CD4-positive, CD25-positive, alpha-beta regulatory T cell (primary cell): ENCODE data around the gene DISC1. TPM values are rescaled to one million over a fixed set of nuclear protein-coding genes. Genes with fewer than 3 reads are reported as not detected.

Experiments
- ATAC-seq, 2 donors: fragments of 150-1000 bp; cut with Tn5 transposase; one replicate each; pipeline ENCODE4 v1.10.0; 2021; ENCODE audit warnings: low read depth in 2 of 2, moderate number of reproducible peaks in 2 of 2, moderate library complexity in 1 of 2
- DNase-seq, 3 donors: peaks; one replicate each; pipeline versions ENCODE4 v3.0.0 to v3.0.0-alpha.2; 2012 to 2022; ENCODE audit warnings: mixed read lengths in 1 of 3
- H3K27ac ChIP-seq: one replicate; pipeline ENCODE4 v1.7.0; 2013; ENCODE audit warnings: mild to moderate bottlenecking, low read length; ENCODE audit not compliant: insufficient read depth, poor library complexity, severe bottlenecking
- H3K27me3 ChIP-seq: one replicate; pipeline ENCODE4 v1.7.0; 2013; ENCODE audit warnings: low read length; ENCODE audit not compliant: control insufficient read depth, insufficient read depth
- H3K36me3 ChIP-seq: one replicate; pipeline ENCODE4 v1.7.0; 2013; ENCODE audit warnings: mild to moderate bottlenecking, low read length, moderate library complexity; ENCODE audit not compliant: control insufficient read depth, insufficient read depth
- H3K4me1 ChIP-seq: 2 replicates; pipeline ENCODE4 v1.7.0; 2013; ENCODE audit warnings: mild to moderate bottlenecking, low read length; ENCODE audit not compliant: insufficient read depth, control insufficient read depth, poor library complexity, severe bottlenecking
- H3K4me3 ChIP-seq: one replicate; pipeline ENCODE4 v1.7.0; 2013; ENCODE audit warnings: low read depth, mild to moderate bottlenecking, low read length, moderate library complexity
- H3K9me3 ChIP-seq, 2 experiments: 1 replicate in 1 of 2; 2 replicates in 1 of 2; pipeline ENCODE4 v1.7.0; 2013; ENCODE audit warnings: low read length in 2 of 2, mild to moderate bottlenecking in 1 of 2, moderate library complexity in 1 of 2; ENCODE audit not compliant: control insufficient read depth in 2 of 2
- H3K27ac Mint-ChIP-seq, 3 donors: one replicate each; pipeline ENCODE4 v1.8.0; 2020 to 2022; ENCODE audit warnings: mild to moderate bottlenecking in 3 of 3, mixed read lengths in 3 of 3, moderate library complexity in 2 of 3
- H3K27me3 Mint-ChIP-seq: one replicate; pipeline ENCODE4 v1.8.0; 2022; ENCODE audit warnings: mild to moderate bottlenecking, mixed read lengths
- H3K36me3 Mint-ChIP-seq: one replicate; pipeline ENCODE4 v1.8.0; 2020; ENCODE audit warnings: mixed read lengths
- H3K4me1 Mint-ChIP-seq, 4 donors: one replicate each; pipeline ENCODE4 v1.8.0; 2020 to 2022; ENCODE audit warnings: mixed read lengths in 4 of 4, mild to moderate bottlenecking in 1 of 4
- H3K4me3 Mint-ChIP-seq, 4 donors: one replicate each; pipeline ENCODE4 v1.8.0; 2020 to 2022; ENCODE audit warnings: mild to moderate bottlenecking in 4 of 4, mixed read lengths in 4 of 4, moderate library complexity in 3 of 4
- H3K9me3 Mint-ChIP-seq, 7 donors: one replicate each; pipeline ENCODE4 v1.8.0; 2020 to 2022; ENCODE audit warnings: mixed read lengths in 7 of 7, mild to moderate bottlenecking in 3 of 7, moderate library complexity in 2 of 7
- polyA plus RNA-seq, 4 donors: library from polyadenylated mRNA; unstranded; fragments of 300-500 nt; fragmentation: Illumina TruSeq; gene quantifications; one replicate each; pipeline ENCODE4 v1.2.3, GENCODE V29; 2021
- total RNA-seq: library from RNA; stranded (reverse); gene quantifications from one replicate; pipeline ENCODE4 v1.2.3, GENCODE V29; 2022

Gene DISC1
- total and polyA plus RNA-seq, 5 donors from 2014 or later: 0.78 to 25.5 (median 2.5) TPM

DNA sequence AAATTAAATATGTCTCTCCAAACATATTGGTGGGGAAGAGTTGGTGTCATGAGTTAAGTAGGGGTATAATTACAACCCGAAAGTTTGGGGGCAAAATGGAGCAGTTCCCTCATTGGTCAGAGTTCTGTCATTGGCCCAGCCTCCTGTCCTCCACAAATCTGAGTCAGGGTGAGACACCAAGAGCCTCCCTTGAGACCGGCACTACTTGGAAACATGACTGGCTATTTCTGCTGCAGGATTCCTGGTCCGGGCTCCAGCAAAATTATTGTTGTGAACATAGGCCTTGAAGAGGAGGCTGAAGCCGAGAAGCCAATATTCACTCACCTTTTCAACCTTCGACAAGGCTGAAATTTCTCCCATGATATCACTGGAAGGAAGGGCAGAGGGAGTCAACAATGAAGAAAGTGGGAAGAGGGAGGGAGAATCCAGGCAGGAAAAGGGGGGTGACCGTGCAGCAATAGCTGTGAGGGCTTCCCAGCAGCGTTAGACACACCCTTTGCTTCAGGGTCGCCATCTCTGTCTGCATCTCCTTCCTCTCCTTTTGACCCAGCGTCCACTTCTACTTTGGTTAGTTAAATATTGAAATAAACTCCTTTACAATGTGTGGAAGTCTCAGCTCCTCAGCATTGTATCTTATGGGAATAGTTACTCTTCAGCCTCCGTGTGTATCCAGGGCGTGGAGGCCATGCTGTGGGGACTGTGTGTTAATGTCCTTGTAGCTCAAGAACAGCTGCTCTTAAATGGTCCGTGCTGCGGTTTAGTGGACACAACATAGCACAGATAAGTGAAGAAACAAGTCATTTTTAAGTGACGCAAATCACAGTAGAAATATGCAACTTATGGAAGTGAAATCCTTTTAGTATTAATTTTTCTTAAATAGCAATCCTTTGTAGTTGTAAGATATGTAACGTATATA is 307.4 kb downstream of the DISC1 start:
- Mint-ChIP-seq H3K9me3 (peaks cover 0 to 5% (median 0%) of the 10 kb centered on the region in 7 donors), H3K27me3 (no peaks in the 10 kb centered on the region), H3K4me3 (no peak overlapping the region), H3K36me3 (peaks cover 8% of the 10 kb centered on the region), H3K27ac (no peak overlapping the region), H3K4me1 (peaks cover 0 to 16% (median 3%) of the 10 kb centered on the region in 4 donors)
- ATAC-seq (no peak), DNase-seq (no peak)
- H3K4me3 ChIP-seq: no peak overlapping the region
- no peak overlapping the region for H3K27ac ChIP-seq
- H3K36me3 ChIP-seq: no peaks in the 10 kb centered on the region
- peaks cover 0 to 10% of the 10 kb centered on the region in 2 experiments for H3K9me3 ChIP-seq
- no peaks in the 10 kb centered on the region for H3K27me3 ChIP-seq
- H3K4me1 ChIP-seq: no peaks in the 10 kb centered on the region

DNA sequence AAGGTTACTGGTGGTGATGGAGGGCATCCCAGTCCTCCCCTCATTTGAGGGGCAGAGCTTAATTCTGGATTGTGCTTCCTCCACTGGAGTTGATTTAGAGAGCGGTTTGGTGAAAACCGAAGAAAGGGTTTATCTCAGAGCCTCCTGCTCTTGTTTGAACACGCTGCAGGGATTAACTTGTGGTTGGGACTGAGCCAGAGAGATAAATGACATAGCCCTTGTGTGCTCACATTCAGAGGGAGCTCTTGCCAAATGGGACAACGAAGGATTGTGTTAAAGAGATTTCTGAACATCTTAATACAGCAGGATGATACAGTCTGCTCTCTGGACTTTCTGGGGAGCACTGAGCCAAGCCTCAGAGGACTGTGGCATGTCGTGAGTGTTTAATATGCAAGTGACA is 308.2 kb downstream of the DISC1 start:
- no peaks in the 10 kb centered on the region for H3K4me1 ChIP-seq
- no peak overlapping the region for H3K27ac ChIP-seq
- H3K27ac Mint-ChIP-seq: no peak overlapping the region
- DNase-seq: no peak
- peaks cover 0 to 10% of the 10 kb centered on the region in 2 experiments for H3K9me3 ChIP-seq
- H3K4me1 Mint-ChIP-seq: peaks cover 0 to 9% (median 2%) of the 10 kb centered on the region in 4 donors
- peaks cover 4% of the 10 kb centered on the region for H3K36me3 Mint-ChIP-seq
- H3K27me3 Mint-ChIP-seq: no peaks in the 10 kb centered on the region
- no peak overlapping the region for H3K4me3 Mint-ChIP-seq
- no peaks in the 10 kb centered on the region for H3K27me3 ChIP-seq
- peaks cover 0 to 5% (median 0%) of the 10 kb centered on the region in 7 donors for H3K9me3 Mint-ChIP-seq
- no peaks in the 10 kb centered on the region for H3K36me3 ChIP-seq
- no peak for ATAC-seq
- no peak overlapping the region for H3K4me3 ChIP-seq

DNA sequence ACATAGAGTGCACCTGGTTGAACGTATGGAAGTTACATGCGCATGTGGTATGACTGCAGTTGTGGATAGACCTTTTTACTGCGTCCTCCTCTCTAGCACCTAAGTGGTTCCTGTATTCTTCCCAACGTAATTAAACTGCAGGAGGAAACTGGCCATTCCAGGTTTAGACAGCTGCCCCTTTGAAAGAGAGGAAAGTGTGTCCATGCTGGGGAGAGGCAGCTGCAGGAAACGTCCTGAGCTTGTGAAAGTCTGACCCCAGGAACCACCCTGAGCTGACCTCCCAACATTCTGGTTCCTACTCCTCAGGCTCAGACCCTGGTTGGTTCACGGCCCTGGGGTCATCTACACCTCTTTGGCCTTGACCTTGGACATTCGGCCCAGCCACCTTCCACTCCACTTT is 309.3 kb downstream of the DISC1 start:
- peaks cover 0 to 5% (median under 1%) of the 10 kb centered on the region in 4 donors for H3K4me1 Mint-ChIP-seq

DNA sequence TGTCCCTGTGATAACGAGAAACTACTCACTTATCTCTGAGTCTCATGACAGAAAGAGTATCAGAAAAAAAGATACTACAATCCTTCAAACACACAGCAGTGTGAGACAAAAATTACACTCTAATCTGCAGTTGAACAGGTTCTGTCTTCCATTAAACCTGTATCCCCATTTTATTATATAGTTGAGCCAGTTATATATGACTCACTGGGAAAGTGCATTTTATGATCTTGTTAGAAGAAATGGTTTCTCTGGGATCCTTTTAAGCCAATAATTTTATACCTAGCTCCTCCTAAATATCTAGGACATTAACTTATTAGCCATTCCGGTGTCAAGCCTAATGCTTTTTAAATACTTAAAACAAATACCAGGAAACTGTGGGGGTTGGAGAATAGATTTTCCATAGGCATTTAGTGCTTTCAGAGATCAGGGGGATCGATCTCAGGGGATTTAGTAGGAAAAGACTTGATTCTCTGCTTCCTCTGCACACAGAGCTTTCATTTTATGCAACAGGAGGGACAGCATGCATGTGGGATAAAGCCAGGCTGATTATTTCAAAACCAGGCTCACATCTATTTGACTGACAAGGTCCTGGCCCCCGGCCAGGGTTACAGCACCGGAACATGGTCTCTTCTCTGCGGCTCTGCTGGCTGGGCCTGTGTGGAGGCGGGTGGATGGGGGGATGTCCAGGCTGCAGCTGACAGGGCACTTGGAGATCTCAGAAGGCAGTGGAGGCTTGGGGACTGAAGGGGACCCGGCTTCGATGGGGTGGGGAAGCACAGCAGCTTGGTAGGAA is 310.6 kb downstream of the DISC1 start:
- ATAC-seq: no peak
- Mint-ChIP-seq H3K27me3 (no peaks in the 10 kb centered on the region), H3K4me3 (no peak overlapping the region), H3K27ac (no peak overlapping the region), H3K9me3 (peaks cover 0 to 3% (median 0%) of the 10 kb centered on the region in 7 donors), H3K36me3 (peaks cover 11% of the 10 kb centered on the region), H3K4me1 (peaks cover 0 to 5% (median under 1%) of the 10 kb centered on the region in 4 donors)
- H3K27me3 ChIP-seq: no peaks in the 10 kb centered on the region
- no peak for DNase-seq
- peaks cover 0 to 4% of the 10 kb centered on the region in 2 experiments for H3K9me3 ChIP-seq
- no peak overlapping the region for H3K4me3 ChIP-seq
- no peak overlapping the region for H3K27ac ChIP-seq
- no peaks in the 10 kb centered on the region for H3K36me3 ChIP-seq
- H3K4me1 ChIP-seq: no peaks in the 10 kb centered on the region

More for the DNA sequence above, 309.3 kb downstream of the DISC1 start:
- Histone ChIP-seq H3K27me3 (no peaks in the 10 kb centered on the region), H3K4me1 (no peaks in the 10 kb centered on the region), H3K9me3 (peaks cover 0 to 10% of the 10 kb centered on the region in 2 experiments), H3K4me3 (no peak overlapping the region), H3K36me3 (no peaks in the 10 kb centered on the region), H3K27ac (no peak overlapping the region)
- ATAC-seq: no peak
- H3K4me3 Mint-ChIP-seq: no peak overlapping the region
- peaks cover 0 to 5% (median 0%) of the 10 kb centered on the region in 7 donors for H3K9me3 Mint-ChIP-seq
- H3K36me3 Mint-ChIP-seq: peaks cover 7% of the 10 kb centered on the region
- no peaks in the 10 kb centered on the region for H3K27me3 Mint-ChIP-seq
- H3K27ac Mint-ChIP-seq: peak overlapping the region in 1 of 3 donors; percentile 68
- no peak for DNase-seq

DNA sequence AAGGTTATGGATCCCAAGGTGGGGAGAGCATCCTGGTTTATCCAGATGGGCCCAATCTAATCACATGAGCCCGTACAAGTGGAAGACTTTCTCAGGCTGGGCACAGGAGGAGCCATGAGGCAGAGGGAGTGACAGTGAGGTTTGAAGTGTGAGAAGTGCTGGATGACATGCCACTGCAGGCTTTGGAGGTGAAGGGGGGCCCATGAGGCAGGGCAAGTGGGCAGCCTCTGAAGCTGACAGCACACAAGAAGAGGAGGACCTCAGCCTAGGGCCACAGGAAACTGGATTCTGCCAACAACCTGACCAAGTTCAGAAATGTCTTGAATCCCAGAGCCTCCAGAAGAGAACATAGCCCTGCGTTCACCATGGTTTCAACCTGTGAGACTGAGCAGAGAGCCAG is 311.6 kb downstream of the DISC1 start:
- Histone ChIP-seq H3K4me3 (no peak overlapping the region), H3K4me1 (no peaks in the 10 kb centered on the region), H3K36me3 (no peaks in the 10 kb centered on the region), H3K27ac (no peak overlapping the region), H3K27me3 (no peaks in the 10 kb centered on the region), H3K9me3 (no peaks in the 10 kb centered on the region)
- Mint-ChIP-seq H3K27ac (peak overlapping the region in 1 of 3 donors; percentile 65), H3K36me3 (peaks cover 15% of the 10 kb centered on the region), H3K4me1 (peaks cover 0 to 5% (median under 1%) of the 10 kb centered on the region in 4 donors), H3K27me3 (no peaks in the 10 kb centered on the region), H3K4me3 (no peak overlapping the region), H3K9me3 (peaks cover 0 to 6% (median 0%) of the 10 kb centered on the region in 7 donors)
- no peak for ATAC-seq
- no peak for DNase-seq

DNA sequence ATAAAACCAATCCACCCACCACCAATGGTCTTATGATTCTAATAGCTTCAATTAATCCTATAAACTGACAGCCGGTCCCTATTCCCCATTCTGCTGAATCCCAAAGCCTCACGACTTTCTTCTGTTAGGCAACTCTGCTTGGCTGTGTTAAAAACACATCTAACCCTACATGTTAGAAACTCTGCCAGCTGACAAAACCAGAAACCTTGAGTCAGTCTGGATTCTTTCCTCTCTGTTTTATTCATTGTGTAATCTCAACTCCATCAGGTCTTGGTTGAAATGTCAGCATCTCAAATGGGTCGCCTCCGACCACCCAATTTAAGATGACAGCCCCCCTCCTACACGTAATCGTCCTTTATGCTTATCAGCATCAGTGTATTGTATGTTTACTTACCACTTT is 312.1 kb downstream of the DISC1 start:
- Histone ChIP-seq H3K9me3 (no peaks in the 10 kb centered on the region), H3K4me1 (no peaks in the 10 kb centered on the region), H3K27me3 (no peaks in the 10 kb centered on the region), H3K27ac (no peak overlapping the region), H3K4me3 (no peak overlapping the region), H3K36me3 (no peaks in the 10 kb centered on the region)
- ATAC-seq (no peak), DNase-seq (no peak)
- peaks cover 0 to 6% (median 0%) of the 10 kb centered on the region in 7 donors for H3K9me3 Mint-ChIP-seq
- no peak overlapping the region for H3K4me3 Mint-ChIP-seq
- peaks cover 17% of the 10 kb centered on the region for H3K36me3 Mint-ChIP-seq
- H3K4me1 Mint-ChIP-seq: peaks cover 0 to 5% (median under 1%) of the 10 kb centered on the region in 4 donors
- H3K27ac Mint-ChIP-seq: no peak overlapping the region
- no peaks in the 10 kb centered on the region for H3K27me3 Mint-ChIP-seq

DNA sequence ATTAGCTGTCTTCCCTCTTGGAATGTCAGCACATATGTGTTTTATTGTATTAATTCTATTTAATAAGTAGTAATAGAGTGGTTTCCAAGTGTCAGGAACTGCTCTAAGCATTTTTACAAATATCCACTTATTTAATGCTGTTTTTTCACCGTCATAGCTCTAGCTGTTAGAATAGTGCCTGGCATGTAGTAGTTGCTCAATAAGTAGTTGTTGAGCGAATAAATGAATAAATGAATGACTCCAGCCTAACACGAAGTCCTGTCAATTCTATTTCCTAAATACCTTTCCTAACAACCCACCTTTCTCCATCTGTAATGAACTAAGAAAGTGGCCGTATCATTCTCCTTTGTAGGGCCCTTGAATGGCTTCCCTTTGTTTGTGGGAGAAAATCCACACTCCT is 312.5 kb downstream of the DISC1 start:
- peaks cover 17% of the 10 kb centered on the region for H3K36me3 Mint-ChIP-seq
- H3K9me3 Mint-ChIP-seq: peaks cover 0 to 6% (median 0%) of the 10 kb centered on the region in 7 donors

More for the DNA sequence above, 312.5 kb downstream of the DISC1 start:
- Histone ChIP-seq H3K36me3 (no peaks in the 10 kb centered on the region), H3K4me1 (no peaks in the 10 kb centered on the region), H3K27ac (no peak overlapping the region), H3K27me3 (no peaks in the 10 kb centered on the region), H3K9me3 (no peaks in the 10 kb centered on the region), H3K4me3 (no peak overlapping the region)
- no peak for DNase-seq
- ATAC-seq: no peak
- Mint-ChIP-seq H3K4me3 (no peak overlapping the region), H3K4me1 (peaks cover 0 to 5% (median under 1%) of the 10 kb centered on the region in 4 donors), H3K27ac (no peak overlapping the region), H3K27me3 (no peaks in the 10 kb centered on the region)
